Lung (tissue), 12 donors: Measurements from ENCODE around the gene FARP1. TPM values are rescaled to one million over a fixed set of nuclear protein-coding genes. Genes with fewer than 3 reads are reported as not detected.

Experiments
- ATAC-seq: fragments of 200-7000 bp; cut with Tn5 transposase; one replicate; pipeline ENCODE4 v1.9.1; 2020; ENCODE audit warnings: moderate number of reproducible peaks; ENCODE audit not compliant: insufficient read depth, low FRiP score
- DNase-seq, 3 donors: peaks; one replicate each; pipeline ENCODE4 v3.0.0-alpha.2; 2013 to 2017
- H3K27ac ChIP-seq, 2 donors: one replicate each; pipeline ENCODE4 v1.5.1; 2013; ENCODE audit warnings: mild to moderate bottlenecking in 2 of 2, moderate library complexity in 2 of 2, control low read depth in 1 of 2, inconsistent platforms in 1 of 2, low read depth in 1 of 2, low read length in 1 of 2
- H3K27me3 ChIP-seq, 3 donors: one replicate each; pipeline ENCODE4 v1.5.1; 2013; ENCODE audit warnings: low read length in 2 of 3; ENCODE audit not compliant: control insufficient read depth in 3 of 3, insufficient read depth in 3 of 3
- H3K36me3 ChIP-seq, 4 donors: one replicate each; pipeline ENCODE4 v1.5.1; 2013; ENCODE audit warnings: low read length in 4 of 4, mild to moderate bottlenecking in 1 of 4, moderate library complexity in 1 of 4; ENCODE audit not compliant: control insufficient read depth in 4 of 4, insufficient read depth in 4 of 4
- H3K4me1 ChIP-seq, 5 donors: one replicate each; pipeline ENCODE4 v1.5.1; 2013; ENCODE audit warnings: low read length in 5 of 5, mild to moderate bottlenecking in 2 of 5, moderate library complexity in 1 of 5; ENCODE audit not compliant: control insufficient read depth in 5 of 5, insufficient read depth in 5 of 5
- H3K4me3 ChIP-seq: one replicate; pipeline ENCODE4 v1.5.1; 2013; ENCODE audit warnings: mild to moderate bottlenecking, control low read depth, moderate library complexity
- H3K9ac ChIP-seq, 2 donors: one replicate each; pipeline ENCODE4 v1.5.1; 2013; ENCODE audit warnings: low read length in 2 of 2, control low read depth in 1 of 2; ENCODE audit not compliant: insufficient read depth in 1 of 2
- H3K9me3 ChIP-seq, 4 donors: one replicate each; pipeline ENCODE4 v1.5.1; 2013; ENCODE audit warnings: low read length in 3 of 4, mild to moderate bottlenecking in 1 of 4, moderate library complexity in 1 of 4; ENCODE audit not compliant: control insufficient read depth in 4 of 4, insufficient read depth in 3 of 4
- WGBS, 2 donors: extraction: QIAGEN DNeasy Blood & Tissue Kit; methylation state at CpG; one replicate each; pipeline ENCODE4 v1.1.7; 2013; 5-methylcytosine and 5-hydroxymethylcytosine counted together
- polyA plus RNA-seq, 2 donors: library from polyadenylated mRNA; stranded (reverse); fragments of 200-250 nt; gene quantifications; one replicate each; pipeline ENCODE4 v1.2.1, GENCODE V29; 2013
- total RNA-seq, 2 donors: library from RNA; depleted of rRNA in 1 of 2; stranded (reverse); fragments of >200 nt in 1 of 2; gene quantifications; one replicate each; pipeline ENCODE4 v1.2.1, GENCODE V29; 2014 to 2021
- TF ChIP-seq, protein P1 (sequence below): IDR thresholded peaks from 2 replicates; pipeline ENCODE4 v1.5.1; 2012; ENCODE audit warnings: mild to moderate bottlenecking; ENCODE audit errors: control extremely low read depth, extremely low read depth
- donor health status: control.
- donor health status: control.
- donor health status: Bipolar disorder and iron deficiency.
- donor health status: healthy.
- donor health status: DM: yes; HTN: yes; CAD: no.

Gene FARP1
- total and polyA plus RNA-seq, 4 donors = 20.8 to 102 (median 54.4) TPM

- TF ChIP-seq, protein P1, sequence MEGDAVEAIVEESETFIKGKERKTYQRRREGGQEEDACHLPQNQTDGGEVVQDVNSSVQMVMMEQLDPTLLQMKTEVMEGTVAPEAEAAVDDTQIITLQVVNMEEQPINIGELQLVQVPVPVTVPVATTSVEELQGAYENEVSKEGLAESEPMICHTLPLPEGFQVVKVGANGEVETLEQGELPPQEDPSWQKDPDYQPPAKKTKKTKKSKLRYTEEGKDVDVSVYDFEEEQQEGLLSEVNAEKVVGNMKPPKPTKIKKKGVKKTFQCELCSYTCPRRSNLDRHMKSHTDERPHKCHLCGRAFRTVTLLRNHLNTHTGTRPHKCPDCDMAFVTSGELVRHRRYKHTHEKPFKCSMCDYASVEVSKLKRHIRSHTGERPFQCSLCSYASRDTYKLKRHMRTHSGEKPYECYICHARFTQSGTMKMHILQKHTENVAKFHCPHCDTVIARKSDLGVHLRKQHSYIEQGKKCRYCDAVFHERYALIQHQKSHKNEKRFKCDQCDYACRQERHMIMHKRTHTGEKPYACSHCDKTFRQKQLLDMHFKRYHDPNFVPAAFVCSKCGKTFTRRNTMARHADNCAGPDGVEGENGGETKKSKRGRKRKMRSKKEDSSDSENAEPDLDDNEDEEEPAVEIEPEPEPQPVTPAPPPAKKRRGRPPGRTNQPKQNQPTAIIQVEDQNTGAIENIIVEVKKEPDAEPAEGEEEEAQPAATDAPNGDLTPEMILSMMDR = no peak
- no peak overlapping the region for H3K4me3 ChIP-seq
- DNase-seq (no peak), ATAC-seq (no peak)
- H3K36me3 ChIP-seq = peaks cover 0 to 23% (median 19%) of the 10 kb centered on the region in 4 donors
- H3K9ac ChIP-seq = no peak overlapping the region
- H3K4me1 ChIP-seq = no peaks in the 10 kb centered on the region
- H3K9me3 ChIP-seq = no peaks in the 10 kb centered on the region
- WGBS, 2 donors = 89 to 92% methylated on average over 13 of the region's 13 CpGs
- H3K27ac ChIP-seq = no peak overlapping the region
- no peaks in the 10 kb centered on the region for H3K27me3 ChIP-seq
Measured at GRCh38 chr13:98427331-98427995, 284.6 kb downstream of the FARP1 start.

DNA sequence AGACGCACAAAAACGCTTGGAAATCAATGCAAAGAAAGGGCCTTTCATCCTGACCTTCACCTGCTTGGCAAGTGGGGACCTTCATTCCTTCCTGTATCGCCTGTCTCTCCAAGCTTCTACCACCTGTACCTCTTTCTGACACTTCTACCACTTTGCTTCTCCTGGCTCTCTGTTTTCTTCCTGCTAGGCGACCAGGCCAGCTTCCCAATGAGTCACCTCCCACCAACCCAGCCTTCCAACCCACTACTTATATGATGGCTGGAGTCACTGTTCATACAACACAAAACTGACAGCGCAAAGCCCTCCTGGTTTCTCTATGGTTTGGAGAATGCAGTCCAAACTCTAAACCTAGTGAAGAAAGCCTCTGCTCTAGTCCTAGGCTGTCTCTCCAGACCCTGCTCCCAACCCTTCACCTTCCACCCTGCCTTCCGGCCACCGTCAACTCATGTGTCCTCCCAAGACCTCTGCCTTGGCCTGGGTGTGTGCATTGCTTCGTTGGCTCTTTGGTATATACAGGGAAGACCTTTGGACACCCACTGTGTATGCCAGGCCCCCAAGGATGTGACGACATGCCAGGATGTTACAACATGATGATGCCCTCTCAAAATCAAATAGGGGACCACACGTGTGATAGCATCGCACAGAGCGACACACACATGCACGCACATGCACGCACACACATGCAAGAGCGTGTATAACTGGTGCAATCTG is 285.5 kb downstream of the FARP1 start:
- WGBS, 2 donors = 79 to 88% methylated on average over 15 of the region's 15 CpGs
- H3K27me3 ChIP-seq = no peaks in the 10 kb centered on the region
- H3K36me3 ChIP-seq = peaks cover 0 to 24% (median 19%) of the 10 kb centered on the region in 4 donors
- no peak for ATAC-seq
- no peaks in the 10 kb centered on the region for H3K9me3 ChIP-seq
- no peak overlapping the region for H3K9ac ChIP-seq
- no peak for DNase-seq
- no peaks in the 10 kb centered on the region for H3K4me1 ChIP-seq
- H3K27ac ChIP-seq = no peak overlapping the region
- no peak overlapping the region for H3K4me3 ChIP-seq
- TF ChIP-seq, protein P1 = no peak

GRCh38 chr13:98429081-98429480 is 286.2 kb downstream of the FARP1 start:
- no peaks in the 10 kb centered on the region for H3K27me3 ChIP-seq
- H3K4me3 ChIP-seq = no peak overlapping the region
- no peak for ATAC-seq
- TF ChIP-seq, protein P1 = no peak
- no peaks in the 10 kb centered on the region for H3K4me1 ChIP-seq
- no peak overlapping the region for H3K27ac ChIP-seq
- H3K36me3 ChIP-seq = peaks cover 0 to 24% (median 20%) of the 10 kb centered on the region in 4 donors
- WGBS, 2 donors = 68 to 82% methylated on average over 10 of the region's 10 CpGs
- no peak for DNase-seq
- no peaks in the 10 kb centered on the region for H3K9me3 ChIP-seq
- H3K9ac ChIP-seq = no peak overlapping the region
